ENCODE data around the gene GALNT5. TPM values are rescaled to one million over a fixed set of nuclear protein-coding genes. Genes with fewer than 3 reads are reported as not detected.

GALNT5 gene
- total RNA-seq, 1 experiment from 2014 or later: 6.8 TPM

GRCh38 chr2:157250836-157251235 lies 6.7 kb upstream of the GALNT5 start:
- H3K4me3 Mint-ChIP-seq (ENCODE audit: unreplicated experiment): no peak overlapping the region
- TF ChIP-seq, protein P1, sequence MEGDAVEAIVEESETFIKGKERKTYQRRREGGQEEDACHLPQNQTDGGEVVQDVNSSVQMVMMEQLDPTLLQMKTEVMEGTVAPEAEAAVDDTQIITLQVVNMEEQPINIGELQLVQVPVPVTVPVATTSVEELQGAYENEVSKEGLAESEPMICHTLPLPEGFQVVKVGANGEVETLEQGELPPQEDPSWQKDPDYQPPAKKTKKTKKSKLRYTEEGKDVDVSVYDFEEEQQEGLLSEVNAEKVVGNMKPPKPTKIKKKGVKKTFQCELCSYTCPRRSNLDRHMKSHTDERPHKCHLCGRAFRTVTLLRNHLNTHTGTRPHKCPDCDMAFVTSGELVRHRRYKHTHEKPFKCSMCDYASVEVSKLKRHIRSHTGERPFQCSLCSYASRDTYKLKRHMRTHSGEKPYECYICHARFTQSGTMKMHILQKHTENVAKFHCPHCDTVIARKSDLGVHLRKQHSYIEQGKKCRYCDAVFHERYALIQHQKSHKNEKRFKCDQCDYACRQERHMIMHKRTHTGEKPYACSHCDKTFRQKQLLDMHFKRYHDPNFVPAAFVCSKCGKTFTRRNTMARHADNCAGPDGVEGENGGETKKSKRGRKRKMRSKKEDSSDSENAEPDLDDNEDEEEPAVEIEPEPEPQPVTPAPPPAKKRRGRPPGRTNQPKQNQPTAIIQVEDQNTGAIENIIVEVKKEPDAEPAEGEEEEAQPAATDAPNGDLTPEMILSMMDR (IDR thresholded peaks at IDR 0.05; ENCODE audit: insufficient read depth in 1 of 2, low read depth in 1 of 2, low read length in 1 of 2, severe bottlenecking in 1 of 2, unreplicated experiment in 1 of 2): no peak
- no peaks in the 10 kb centered on the region for H3K36me3 Mint-ChIP-seq (ENCODE audit: insufficient read depth, unreplicated experiment)
- Histone ChIP-seq H3K4me1 (peaks cover 21% of the 10 kb centered on the region), H3K27me3 (replicated peaks; ENCODE audit: control insufficient read depth, insufficient read depth, low read length) (no peaks in the 10 kb centered on the region), H3K36me3 (ENCODE audit: control insufficient read depth, insufficient read depth, low read length) (no peaks in the 10 kb centered on the region), H3K4me3 (ENCODE audit: low read depth, low read length) (no peak overlapping the region), H3K9me3 (no peaks in the 10 kb centered on the region)
- intact Hi-C loops (cut with micrococcal nuclease; ENCODE audit: unreplicated experiment): no loop called here
- DNase-seq: no peak
- CTCF ChIA-PET: no interaction called here
- H3K27me3 Mint-ChIP-seq (ENCODE audit: insufficient read depth, unreplicated experiment): no peaks in the 10 kb centered on the region
- H3K27ac Mint-ChIP-seq (ENCODE audit: unreplicated experiment): no peak overlapping the region
- no TSS peak for BruUV-seq (replicated peaks)
- no peaks in the 10 kb centered on the region for H3K9me3 Mint-ChIP-seq (ENCODE audit: unreplicated experiment)
- peaks cover 19% of the 10 kb centered on the region for H3K4me1 Mint-ChIP-seq (ENCODE audit: low read depth, unreplicated experiment)
- POLR2A ChIA-PET: no interaction called here

DNA sequence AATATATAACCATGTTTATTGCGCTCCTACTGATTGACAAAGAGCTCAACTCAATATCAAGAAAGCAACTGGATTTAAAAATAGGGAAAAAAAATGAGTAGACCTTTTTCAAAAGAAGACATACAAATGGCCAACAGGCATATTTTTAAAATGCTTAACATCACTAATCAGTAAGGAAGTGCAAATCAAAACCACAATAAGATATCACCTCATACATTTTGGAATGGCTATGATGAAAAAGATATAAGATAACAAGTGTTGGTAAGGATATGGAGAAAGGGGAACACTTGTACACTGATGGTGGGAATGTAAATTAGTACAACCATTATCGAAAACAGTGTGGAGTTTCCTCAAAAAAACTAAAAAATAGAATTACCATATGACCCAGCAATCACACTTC lies 5.6 kb upstream of the GALNT5 start:
- Mint-ChIP-seq H3K4me3 (ENCODE audit: unreplicated experiment) (no peak overlapping the region), H3K36me3 (ENCODE audit: insufficient read depth, unreplicated experiment) (no peaks in the 10 kb centered on the region), H3K27ac (ENCODE audit: unreplicated experiment) (no peak overlapping the region), H3K27me3 (ENCODE audit: insufficient read depth, unreplicated experiment) (no peaks in the 10 kb centered on the region), H3K4me1 (ENCODE audit: low read depth, unreplicated experiment) (peaks cover 8% of the 10 kb centered on the region), H3K9me3 (ENCODE audit: unreplicated experiment) (no peaks in the 10 kb centered on the region)
- Histone ChIP-seq H3K9me3 (no peaks in the 10 kb centered on the region), H3K4me1 (peaks cover 13% of the 10 kb centered on the region), H3K36me3 (ENCODE audit: control insufficient read depth, insufficient read depth, low read length) (no peaks in the 10 kb centered on the region), H3K4me3 (ENCODE audit: low read depth, low read length) (no peak overlapping the region), H3K27me3 (replicated peaks; ENCODE audit: control insufficient read depth, insufficient read depth, low read length) (no peaks in the 10 kb centered on the region)
- no TSS peak for BruUV-seq (replicated peaks)
- TF ChIP-seq, protein P1 (IDR thresholded peaks at IDR 0.05; ENCODE audit: insufficient read depth in 1 of 2, low read depth in 1 of 2, low read length in 1 of 2, severe bottlenecking in 1 of 2, unreplicated experiment in 1 of 2): no peak
- POLR2A ChIA-PET: no interaction called here
- CTCF ChIA-PET: no interaction called here
- DNase-seq: no peak
- intact Hi-C loops (cut with micrococcal nuclease; ENCODE audit: unreplicated experiment): loop anchor here (1.0 kb wide), 1 partner anchor 9 kb away; no protein-coding TSS in a partner anchor

GRCh38 chr2:157252529-157252928 lies 5.0 kb upstream of the GALNT5 start:
- intact Hi-C loops (cut with micrococcal nuclease; ENCODE audit: unreplicated experiment): loop anchor here (1.0 kb wide), 1 partner anchor 9 kb away; no protein-coding TSS in a partner anchor
- DNase-seq: no peak
- Mint-ChIP-seq H3K4me3 (ENCODE audit: unreplicated experiment) (no peak overlapping the region), H3K27ac (ENCODE audit: unreplicated experiment) (no peak overlapping the region), H3K9me3 (ENCODE audit: unreplicated experiment) (no peaks in the 10 kb centered on the region), H3K36me3 (ENCODE audit: insufficient read depth, unreplicated experiment) (no peaks in the 10 kb centered on the region), H3K27me3 (ENCODE audit: insufficient read depth, unreplicated experiment) (no peaks in the 10 kb centered on the region), H3K4me1 (ENCODE audit: low read depth, unreplicated experiment) (peaks cover 7% of the 10 kb centered on the region)
- TF ChIP-seq, protein P1 (IDR thresholded peaks at IDR 0.05; ENCODE audit: insufficient read depth in 1 of 2, low read depth in 1 of 2, low read length in 1 of 2, severe bottlenecking in 1 of 2, unreplicated experiment in 1 of 2): no peak
- BruUV-seq (replicated peaks): no TSS peak
- no peak overlapping the region for H3K4me3 ChIP-seq (ENCODE audit: low read depth, low read length)
- H3K36me3 ChIP-seq (ENCODE audit: control insufficient read depth, insufficient read depth, low read length): no peaks in the 10 kb centered on the region
- no peaks in the 10 kb centered on the region for H3K27me3 ChIP-seq (replicated peaks; ENCODE audit: control insufficient read depth, insufficient read depth, low read length)
- ChIA-PET CTCF (no interaction called here), POLR2A (no interaction called here)
- H3K9me3 ChIP-seq: no peaks in the 10 kb centered on the region
- H3K4me1 ChIP-seq: peaks cover 9% of the 10 kb centered on the region

Measured in Caco-2 (cell line).